GM19397 (cell line): ENCODE data around the gene CREB5.

ENCODE experiments used
- ATAC-seq: cut with Tn5 transposase; IDR thresholded peaks from one replicate; pipeline ENCODE4 v1.9.1; 2021; ENCODE audit warnings: mild to moderate bottlenecking, moderate library complexity; ENCODE audit not compliant: unreplicated experiment

CREB5 gene

GRCh38 chr7:28571405-28571804, 159.1 kb downstream of the CREB5 start:
- no peak for ATAC-seq

GRCh38 chr7:28572321-28573058, 160.2 kb downstream of the CREB5 start:
- no peak for ATAC-seq

- no peak for ATAC-seq
Observed at GRCh38 chr7:28573059-28573553, 160.8 kb downstream of the CREB5 start.

DNA sequence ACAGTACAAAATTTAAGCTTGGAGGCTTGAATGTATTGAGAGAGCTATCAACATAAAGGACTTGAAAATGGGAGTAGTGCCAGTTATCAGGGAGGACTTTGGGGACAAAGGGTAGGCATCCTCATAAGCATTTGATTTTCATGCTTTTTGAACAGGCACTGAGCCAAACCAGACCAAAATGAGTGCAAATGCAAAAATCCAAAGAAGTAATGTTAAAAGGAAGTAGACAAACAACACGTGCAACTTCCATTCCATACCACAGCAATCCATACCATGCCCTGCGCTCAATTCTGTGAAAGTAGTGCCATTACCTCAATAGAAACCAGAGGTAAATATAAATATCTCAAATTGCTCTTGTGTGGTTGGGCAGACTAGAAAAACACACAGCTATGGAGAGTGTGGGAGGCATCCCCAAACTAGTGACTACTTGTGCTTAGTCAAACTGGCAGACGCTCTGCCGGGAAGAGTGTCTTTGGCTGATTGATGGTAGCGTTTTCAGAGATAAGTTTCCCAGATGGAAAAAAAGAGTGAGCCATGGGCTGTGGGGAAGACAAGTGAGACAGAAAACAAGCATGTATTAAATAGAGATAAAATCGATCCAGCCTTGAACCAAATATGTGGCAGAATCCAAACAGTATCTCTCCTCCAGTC, 161.5 kb downstream of the CREB5 start:
- no peak for ATAC-seq

DNA sequence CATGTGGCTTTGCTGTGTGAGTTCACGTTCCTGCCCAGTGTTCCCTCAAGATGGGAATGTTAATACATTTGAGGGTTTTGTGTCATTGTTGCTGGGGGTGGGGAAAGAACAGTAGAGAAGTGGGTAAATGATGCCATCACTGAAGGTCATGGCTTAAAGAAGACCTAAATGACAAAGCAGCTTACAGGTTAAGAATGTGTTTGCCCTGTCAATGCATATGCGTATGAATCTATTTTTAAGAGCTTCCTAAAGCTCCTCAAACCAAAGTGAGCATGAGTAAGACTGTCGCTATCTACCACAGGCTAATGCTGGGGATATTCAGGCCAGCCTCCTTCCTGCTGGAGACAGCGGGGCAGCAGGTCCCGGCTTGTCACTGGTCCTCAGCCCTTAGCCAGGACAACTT, 162.9 kb downstream of the CREB5 start:
- no peak for ATAC-seq

DNA sequence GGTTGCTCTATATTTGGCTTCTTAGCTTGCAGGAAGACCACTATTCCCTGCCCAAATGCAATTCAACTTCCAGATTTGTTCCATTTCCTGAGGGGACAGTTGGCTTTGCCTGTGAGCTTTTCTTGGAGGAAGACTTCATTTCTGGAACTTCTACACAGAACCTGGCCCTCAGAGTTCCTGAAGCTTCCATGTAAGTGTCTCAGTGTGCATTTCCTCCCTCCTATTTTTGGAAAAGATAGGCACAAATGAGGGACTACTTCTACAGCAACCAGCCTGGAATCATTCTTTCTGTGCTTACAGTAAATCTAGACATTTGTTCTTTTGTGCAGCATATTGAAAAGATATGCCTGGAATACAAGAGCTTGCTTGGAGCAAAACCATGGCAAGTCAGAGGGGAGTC, 164.3 kb downstream of the CREB5 start:
- no peak for ATAC-seq

- ATAC-seq: no peak
Observed at GRCh38 chr7:28579571-28579970, 167.3 kb downstream of the CREB5 start.

DNA sequence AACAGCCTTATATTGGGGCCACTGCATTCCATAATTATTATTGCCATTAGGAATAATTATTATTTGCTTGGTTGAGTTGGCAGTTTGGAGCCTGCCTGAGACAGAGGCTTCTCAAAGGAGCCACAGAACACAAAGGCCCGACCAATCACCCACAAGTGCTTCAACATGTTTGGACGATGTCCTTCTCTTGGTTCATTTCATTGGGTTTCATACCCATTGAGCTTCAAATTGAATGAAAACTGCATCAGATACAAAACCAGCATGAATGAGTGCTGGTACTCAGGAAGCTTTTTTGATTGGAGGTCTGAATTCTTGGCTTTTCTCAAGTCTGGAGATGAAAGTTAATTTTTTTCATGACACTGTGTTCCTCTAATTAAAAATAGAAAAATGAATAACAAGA, 168.3 kb downstream of the CREB5 start:
- ATAC-seq: no peak

GRCh38 chr7:28581351-28581750, 169.0 kb downstream of the CREB5 start:
- ATAC-seq: no peak

DNA sequence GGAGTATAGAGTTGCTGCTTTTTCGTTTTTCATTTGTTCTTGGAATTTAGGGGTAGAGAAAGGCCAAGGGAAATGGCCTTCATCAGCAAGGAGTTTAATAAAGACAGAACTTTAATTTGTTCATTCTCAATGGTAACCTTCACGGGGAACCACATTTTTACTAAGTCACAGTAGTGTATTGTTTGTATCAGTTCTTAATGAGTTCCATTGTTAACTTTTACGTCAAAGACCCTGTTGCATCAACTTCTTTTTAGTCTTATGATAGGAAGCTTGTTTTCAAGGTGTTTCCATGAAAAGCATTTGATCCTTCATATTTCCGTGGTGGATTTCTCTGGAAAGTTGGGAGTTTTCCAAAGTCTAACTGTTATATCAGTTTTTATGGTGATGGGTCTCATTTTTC, 169.9 kb downstream of the CREB5 start:
- no peak for ATAC-seq

- ATAC-seq: no peak
Observed at GRCh38 chr7:28584235-28584634, 171.9 kb downstream of the CREB5 start.

GRCh38 chr7:28586736-28587135, 174.4 kb downstream of the CREB5 start:
- no peak for ATAC-seq

DNA sequence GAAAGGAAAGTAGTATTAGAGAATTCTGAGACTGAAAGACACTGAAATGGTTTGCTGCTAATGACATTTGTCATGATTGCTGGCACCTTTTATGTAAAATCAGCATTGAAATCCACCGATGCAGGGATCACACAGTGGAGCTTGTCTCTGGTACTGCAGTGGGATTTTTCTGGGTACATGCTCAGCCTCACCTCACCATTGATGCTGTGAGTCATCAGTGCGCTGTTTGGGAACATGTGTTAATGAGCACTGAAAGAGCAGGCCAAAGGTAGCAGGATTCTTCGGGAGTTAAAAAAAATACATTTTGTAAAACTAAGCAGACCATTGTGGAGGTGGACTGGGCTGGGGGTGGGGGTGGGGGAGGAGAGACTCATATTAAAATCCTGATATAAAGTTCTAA, 174.9 kb downstream of the CREB5 start:
- no peak for ATAC-seq

GRCh38 chr7:28588602-28589001, 176.3 kb downstream of the CREB5 start:
- ATAC-seq: no peak

DNA sequence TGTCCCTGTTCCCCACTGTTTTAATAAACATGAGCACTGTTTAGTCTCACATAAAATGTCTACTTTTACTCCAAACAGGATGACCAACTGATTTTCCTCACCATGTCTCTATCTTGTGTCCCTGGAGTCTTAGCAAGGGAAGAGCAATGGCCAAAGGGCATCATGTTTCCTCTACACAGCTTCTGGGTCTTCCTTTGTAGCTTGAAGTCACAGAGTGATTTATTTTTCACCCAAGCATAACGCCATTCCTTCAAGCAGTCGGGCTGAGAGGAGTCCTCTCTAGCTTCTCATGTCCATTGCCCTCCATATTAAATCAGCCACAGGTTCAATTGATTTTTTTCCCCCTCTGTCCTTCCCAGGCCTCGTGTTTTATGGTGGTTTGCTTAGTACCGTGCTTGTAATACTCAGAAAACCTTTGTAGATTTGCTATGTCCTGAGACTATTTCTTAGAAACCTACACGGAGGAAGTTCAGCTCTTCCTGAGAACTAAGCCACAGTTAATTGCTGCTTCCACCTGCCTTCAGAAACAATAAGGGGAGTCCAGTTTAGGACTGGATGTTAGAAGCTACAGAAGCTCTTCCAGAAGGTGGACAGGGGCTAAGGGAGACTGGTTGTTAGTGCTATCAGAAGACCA, 178.8 kb downstream of the CREB5 start:
- ATAC-seq: no peak

DNA sequence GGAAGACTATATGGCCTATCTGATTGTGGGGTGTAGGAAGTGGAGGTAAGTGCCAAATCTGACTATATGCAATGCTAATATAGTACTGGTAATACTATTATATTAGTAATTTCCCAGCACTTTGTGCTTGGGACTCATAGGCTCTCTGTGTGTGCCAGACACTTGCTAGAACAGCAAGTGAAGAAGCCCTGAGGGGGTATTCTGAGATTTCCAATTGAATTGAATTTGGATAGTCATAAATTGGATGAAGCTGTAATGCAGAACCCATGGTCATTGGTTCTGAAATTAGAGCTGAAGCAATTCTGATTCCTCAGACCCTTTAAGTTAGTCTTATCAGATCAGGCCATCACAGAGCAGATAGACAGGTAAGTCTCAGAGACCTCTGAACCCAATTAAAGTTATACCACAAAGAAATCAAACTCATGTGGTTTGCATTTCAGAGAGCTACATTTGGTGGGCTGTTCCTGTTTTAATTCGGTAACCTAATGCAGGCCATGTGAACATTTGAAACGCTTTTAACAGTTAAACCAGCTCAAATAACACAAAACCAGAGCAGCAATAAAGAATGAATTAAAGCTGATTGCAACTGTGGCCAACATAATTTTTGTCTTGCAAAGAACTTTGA, 179.5 kb downstream of the CREB5 start:
- ATAC-seq: no peak

GRCh38 chr7:28592861-28593260, 180.5 kb downstream of the CREB5 start:
- no peak for ATAC-seq

- ATAC-seq: no peak
Observed at GRCh38 chr7:28595076-28595475, 182.8 kb downstream of the CREB5 start.

DNA sequence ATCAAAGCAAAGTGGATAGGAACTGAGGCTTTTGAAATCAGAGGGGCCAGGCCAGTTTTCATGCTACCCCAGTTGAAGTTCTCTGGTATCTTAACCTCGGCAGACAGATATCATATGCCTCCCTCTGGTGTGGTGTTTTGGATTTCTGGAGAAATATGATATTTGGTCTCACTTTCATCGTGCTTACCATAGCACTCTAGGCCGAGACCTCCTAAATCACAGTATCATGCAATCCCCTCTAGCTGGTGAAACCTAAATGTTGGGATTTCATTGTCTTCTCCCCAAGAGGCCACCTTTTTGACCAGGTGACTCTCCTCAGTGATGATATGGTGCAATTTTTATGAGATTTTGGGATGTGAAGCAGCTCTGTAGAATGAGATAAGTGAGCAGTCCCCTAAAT, 183.5 kb downstream of the CREB5 start:
- ATAC-seq: no peak

- ATAC-seq: no peak
Observed at GRCh38 chr7:28596245-28596935, 184.1 kb downstream of the CREB5 start.

DNA sequence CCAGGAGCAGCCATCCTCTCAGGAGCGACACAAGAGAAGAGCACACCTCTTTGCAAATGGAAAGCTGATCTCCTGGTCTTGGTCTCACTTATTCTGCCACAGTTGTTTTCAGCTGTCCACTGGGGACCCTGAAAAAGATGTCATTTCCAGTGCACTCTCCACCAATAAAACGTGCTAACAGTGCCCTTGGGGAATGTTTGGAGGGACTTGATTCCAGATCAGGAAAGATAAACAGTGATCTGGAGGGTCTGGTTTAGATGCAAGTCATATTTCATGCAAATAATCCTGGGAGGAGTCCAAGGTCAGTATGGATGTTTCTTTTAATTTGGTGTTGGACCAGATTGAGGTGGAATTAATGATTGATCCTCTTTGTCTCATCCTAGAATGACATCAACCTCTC, 185.0 kb downstream of the CREB5 start:
- no peak for ATAC-seq
